Caco-2 (cell line): ENCODE measurements around the gene COQ9. TPM values are rescaled to one million over a fixed set of nuclear protein-coding genes. Genes with fewer than 3 reads are reported as not detected.
"Not testable (repeated sequence)": the region's sequence is repeated elsewhere in the genome, so short reads cannot be mapped to it uniquely, and the experiment has no call there.

Experiments used
- BruUV-seq: library from RNA; stranded (reverse); fragments of 400-500 nt; replicated peaks from 2 replicates; lab custom pipeline; 2021; lab: Mats Ljungman, UMichigan
- CTCF ChIA-PET: fragments of 300-600 bp; sonication (Branson Sonifier 250); formaldehyde crosslinking; loops from one replicate; lab custom pipeline; 2022; ENCODE audit warnings: antibody characterized with exemption; lab: Charles Lee
- POLR2A ChIA-PET: fragments of 300-600 bp; sonication (Branson Sonifier 250); formaldehyde crosslinking; loops from one replicate; lab custom pipeline; 2022; ENCODE audit warnings: antibody characterized with exemption; lab: Charles Lee
- DNase-seq, 2 experiments: peaks; one replicate each; pipeline versions ENCODE4 v3.0.0 to v3.0.0-alpha.2; 2020 to 2022
- H3K27me3 ChIP-seq: replicated peaks from 2 replicates; pipeline ENCODE4 v1.6.0; 2011; ENCODE audit warnings: low read length; ENCODE audit not compliant: control insufficient read depth, insufficient read depth
- H3K36me3 ChIP-seq: 2 replicates; pipeline ENCODE4 v1.5.1; 2011; ENCODE audit warnings: low read length; ENCODE audit not compliant: control insufficient read depth, insufficient read depth
- H3K4me1 ChIP-seq: fragments of 250-450 bp; sonication (Bioruptor Pico); 2 replicates; pipeline ENCODE4 v1.5.1; 2020; ENCODE audit warnings: mild to moderate bottlenecking
- H3K4me3 ChIP-seq: 2 replicates; pipeline ENCODE4 v1.5.1; 2011; ENCODE audit warnings: low read depth, mild to moderate bottlenecking, control low read depth, low read length
- H3K9me3 ChIP-seq: fragments of 250-450 bp; sonication (Bioruptor Pico); 2 replicates; pipeline ENCODE4 v1.5.1; 2020; ENCODE audit warnings: mild to moderate bottlenecking, moderate library complexity
- H3K27ac Mint-ChIP-seq: one replicate; pipeline ENCODE4 v1.8.0; 2022; ENCODE audit warnings: mixed read lengths; ENCODE audit not compliant: unreplicated experiment
- H3K27me3 Mint-ChIP-seq: one replicate; pipeline ENCODE4 v1.8.0; 2022; ENCODE audit warnings: mixed read lengths; ENCODE audit not compliant: insufficient read depth, unreplicated experiment
- H3K36me3 Mint-ChIP-seq: one replicate; pipeline ENCODE4 v1.8.0; 2022; ENCODE audit warnings: mild to moderate bottlenecking, mixed read lengths; ENCODE audit not compliant: insufficient read depth, unreplicated experiment
- H3K4me1 Mint-ChIP-seq: one replicate; pipeline ENCODE4 v1.8.0; 2022; ENCODE audit warnings: low read depth, mixed read lengths; ENCODE audit not compliant: unreplicated experiment
- H3K4me3 Mint-ChIP-seq: one replicate; pipeline ENCODE4 v1.8.0; 2022; ENCODE audit warnings: mild to moderate bottlenecking, moderate library complexity, mixed read lengths; ENCODE audit not compliant: unreplicated experiment
- H3K9me3 Mint-ChIP-seq: one replicate; pipeline ENCODE4 v1.8.0; 2022; ENCODE audit warnings: mixed read lengths; ENCODE audit not compliant: unreplicated experiment
- CTCF ChIP-seq, 2 experiments: fragments of 200-600 bp in 1 of 2; IDR thresholded peaks; 1 replicate in 1 of 2; 2 replicates in 1 of 2; pipeline versions ENCODE4 v1.5.1 to v1.8.0; 2011 to 2022; ENCODE audit warnings: antibody characterized with exemption in 1 of 2, control low read depth in 1 of 2, inconsistent platforms in 1 of 2, low read depth in 1 of 2, low read length in 1 of 2, mild to moderate bottlenecking in 1 of 2, moderate library complexity in 1 of 2; ENCODE audit not compliant: insufficient read depth in 1 of 2, severe bottlenecking in 1 of 2, unreplicated experiment in 1 of 2
- intact Hi-C: fragments of 100-400 bp; cut with micrococcal nuclease; formaldehyde crosslinking; loops from one replicate; pipeline ENCODE4 v1.10.0; 2022; ENCODE audit not compliant: unreplicated experiment
- total RNA-seq: library from RNA; stranded (reverse); gene quantifications from 2 replicates; pipeline ENCODE4 v1.2.3, GENCODE V29; 2022

Gene COQ9
- total RNA-seq, 1 experiment from 2014 or later: 50.9 TPM

GRCh38 chr16:57434003-57434402, 13.3 kb upstream of the COQ9 start:
- H3K27me3 Mint-ChIP-seq: no peaks in the 10 kb centered on the region
- H3K27ac Mint-ChIP-seq: no peak overlapping the region
- no peak overlapping the region for H3K4me3 ChIP-seq
- H3K9me3 Mint-ChIP-seq: no peaks in the 10 kb centered on the region
- intact Hi-C loops: no loop called here
- no peak for TF ChIP-seq CTCF (IDR thresholded peaks at IDR 0.05; ENCODE audit: insufficient read depth in 1 of 2, low read depth in 1 of 2, low read length in 1 of 2, severe bottlenecking in 1 of 2, unreplicated experiment in 1 of 2)
- no peaks in the 10 kb centered on the region for H3K9me3 ChIP-seq
- no TSS peak for BruUV-seq
- no peaks in the 10 kb centered on the region for H3K4me1 Mint-ChIP-seq
- no peak for DNase-seq
- ChIA-PET POLR2A (interaction anchor here (1.6 kb wide), 1 partner anchor 13 kb away, joined by 7 read pairs; the partner anchor contains the start of genes CIAPIN1 and COQ9), CTCF (no interaction called here)
- H3K36me3 Mint-ChIP-seq: peaks cover 75% of the 10 kb centered on the region
- no peak overlapping the region for H3K4me3 Mint-ChIP-seq
- no peaks in the 10 kb centered on the region for H3K27me3 ChIP-seq
- no peaks in the 10 kb centered on the region for H3K4me1 ChIP-seq
- peaks cover 8% of the 10 kb centered on the region for H3K36me3 ChIP-seq

- no peaks in the 10 kb centered on the region for H3K27me3 ChIP-seq
- no TSS peak for BruUV-seq
- no peaks in the 10 kb centered on the region for H3K4me1 ChIP-seq
- H3K36me3 ChIP-seq: peaks cover 8% of the 10 kb centered on the region
- H3K4me3 ChIP-seq: no peak overlapping the region
- no peak for DNase-seq
- CTCF ChIA-PET: interaction anchor here (0.7 to 0.8 kb wide), 2 partner anchors 19 to 103 kb away, joined by 3 read pairs; no protein-coding TSS in a partner anchor
- H3K27ac Mint-ChIP-seq: no peak overlapping the region
- peaks cover 12% of the 10 kb centered on the region for H3K9me3 ChIP-seq
- no peak overlapping the region for H3K4me3 Mint-ChIP-seq
- intact Hi-C loops: no loop called here
- H3K36me3 Mint-ChIP-seq: peaks cover 75% of the 10 kb centered on the region
- POLR2A ChIA-PET: no interaction called here
- TF ChIP-seq CTCF (IDR thresholded peaks at IDR 0.05; ENCODE audit: insufficient read depth in 1 of 2, low read depth in 1 of 2, low read length in 1 of 2, severe bottlenecking in 1 of 2, unreplicated experiment in 1 of 2): no peak
- H3K9me3 Mint-ChIP-seq: peaks cover 13% of the 10 kb centered on the region
- H3K27me3 Mint-ChIP-seq: no peaks in the 10 kb centered on the region
- H3K4me1 Mint-ChIP-seq: no peaks in the 10 kb centered on the region
These were observed 11.4 kb upstream of the COQ9 start for GRCh38 chr16:57435838-57436237.

- peaks cover 13% of the 10 kb centered on the region for H3K9me3 ChIP-seq
- POLR2A ChIA-PET, H3K27ac Mint-ChIP-seq, H3K27me3 Mint-ChIP-seq, H3K36me3 ChIP-seq, H3K4me1 Mint-ChIP-seq, intact Hi-C loops, DNase-seq, H3K27me3 ChIP-seq, BruUV-seq, CTCF ChIA-PET, H3K4me3 ChIP-seq, H3K4me1 ChIP-seq, H3K4me3 Mint-ChIP-seq: not testable (repeated sequence)
- Mint-ChIP-seq H3K36me3 (peaks cover 49% of the 10 kb centered on the region), H3K9me3 (peaks cover 16% of the 10 kb centered on the region)
These were observed 7.3 kb upstream of the COQ9 start for GRCh38 chr16:57439947-57440346.

- CTCF ChIA-PET: interaction anchor here (0.5 kb wide), 1 partner anchor 16 kb away, joined by 5 read pairs; no protein-coding TSS in a partner anchor
- H3K27me3 ChIP-seq, H3K27ac Mint-ChIP-seq, H3K4me1 Mint-ChIP-seq, intact Hi-C loops, DNase-seq, H3K36me3 ChIP-seq, H3K4me1 ChIP-seq, H3K4me3 ChIP-seq, POLR2A ChIA-PET, H3K4me3 Mint-ChIP-seq, H3K27me3 Mint-ChIP-seq, BruUV-seq: not testable (repeated sequence)
- H3K9me3 Mint-ChIP-seq: peaks cover 16% of the 10 kb centered on the region
- peaks cover 46% of the 10 kb centered on the region for H3K36me3 Mint-ChIP-seq
- H3K9me3 ChIP-seq: peaks cover 13% of the 10 kb centered on the region
These were observed 6.7 kb upstream of the COQ9 start for GRCh38 chr16:57440551-57440950.
